SK-N-SH (cell line): ENCODE data around the gene CCDC60.

Experiments used
- CHD2 ChIP-seq: fragments of 150-350 bp; IDR thresholded peaks from 2 replicates; pipeline ENCODE4 v1.6.1; 2018; ENCODE audit warnings: low read length; ENCODE audit not compliant: partially characterized antibody
- CTCF ChIP-seq: fragments of 200-600 bp; sonication (generic); IDR thresholded peaks from 2 replicates; pipeline ENCODE4 v1.6.1; 2017; ENCODE audit warnings: antibody characterized with exemption, mild to moderate bottlenecking, moderate library complexity
- EP300 ChIP-seq, 2 experiments: IDR thresholded peaks; 2 replicates each; pipeline versions ENCODE4 v1.4.0 to v1.6.1; 2012; ENCODE audit warnings: borderline replicate concordance in 1 of 2, low read depth in 1 of 2, low read length in 1 of 2
- EZH2phosphoT487 ChIP-seq: fragments of 200-600 bp; sonication (generic); IDR thresholded peaks from 2 replicates; pipeline ENCODE4 v1.6.1; 2017; ENCODE audit warnings: low read depth, mixed run types, mild to moderate bottlenecking, antibody characterized with exemption, moderate library complexity, borderline replicate concordance
- GABPA ChIP-seq: IDR thresholded peaks from 2 replicates; pipeline ENCODE4 v1.4.0; 2012; ENCODE audit warnings: low read depth, mild to moderate bottlenecking
- ZBTB33 ChIP-seq: IDR thresholded peaks from 2 replicates; pipeline ENCODE4 v1.4.0; 2012; ENCODE audit warnings: low read depth, borderline replicate concordance

- no peak for TF ChIP-seq CTCF
- TF ChIP-seq EP300 (IDR thresholded peaks at IDR 0.05; ENCODE audit: borderline replicate concordance in 1 of 2, low read depth in 1 of 2, low read length in 1 of 2) = no peak
- no peak for TF ChIP-seq EZH2phosphoT487
- TF ChIP-seq ZBTB33 = no peak
- no peak for TF ChIP-seq CHD2
- no peak for TF ChIP-seq GABPA
Measured at GRCh38 chr12:119406308-119406707, 71.8 kb downstream of the CCDC60 start.
